Measurements from ENCODE around the gene KIAA1958.
"Not testable (repeated sequence)": the region's sequence is repeated elsewhere in the genome, so short reads cannot be mapped to it uniquely, and the experiment has no call there.

KIAA1958 gene

GRCh38 chr9:112489876-112490666 lies 3.4 kb downstream of the KIAA1958 start:
- DNase-seq: no peak

- no peak for DNase-seq
Observed at GRCh38 chr9:112493393-112494137, 6.9 kb downstream of the KIAA1958 start.

- DNase-seq: no peak
Observed at GRCh38 chr9:112494153-112494552, 7.5 kb downstream of the KIAA1958 start.

GRCh38 chr9:112495614-112496013 lies 9.0 kb downstream of the KIAA1958 start:
- no peak for DNase-seq

GRCh38 chr9:112496074-112496722 lies 9.6 kb downstream of the KIAA1958 start:
- no peak for DNase-seq

- DNase-seq: no peak
Observed at GRCh38 chr9:112500842-112501241, 14.2 kb downstream of the KIAA1958 start.

- DNase-seq: no peak
Observed at GRCh38 chr9:112501287-112501686, 14.7 kb downstream of the KIAA1958 start.

GRCh38 chr9:112502175-112502946 lies 15.7 kb downstream of the KIAA1958 start:
- DNase-seq: no peak

- DNase-seq: no peak
Observed at GRCh38 chr9:112503170-112503569, 16.5 kb downstream of the KIAA1958 start.

GRCh38 chr9:112505086-112505485 lies 18.5 kb downstream of the KIAA1958 start:
- DNase-seq: no peak

GRCh38 chr9:112505607-112506006 lies 19.0 kb downstream of the KIAA1958 start:
- DNase-seq: no peak

- DNase-seq: no peak
Observed at GRCh38 chr9:112506571-112506970, 19.9 kb downstream of the KIAA1958 start.

GRCh38 chr9:112507001-112507680 lies 20.5 kb downstream of the KIAA1958 start:
- no peak for DNase-seq

GRCh38 chr9:112508377-112508776 lies 21.8 kb downstream of the KIAA1958 start:
- no peak for DNase-seq

- DNase-seq: not testable (repeated sequence)
Observed at GRCh38 chr9:112512377-112512776, 25.8 kb downstream of the KIAA1958 start.

- DNase-seq: no peak
Observed at GRCh38 chr9:112516769-112517168, 30.1 kb downstream of the KIAA1958 start.

- no peak for DNase-seq
Observed at GRCh38 chr9:112520069-112520468, 33.4 kb downstream of the KIAA1958 start.

GRCh38 chr9:112520656-112521055 lies 34.0 kb downstream of the KIAA1958 start:
- DNase-seq: no peak

GRCh38 chr9:112526973-112527372 lies 40.3 kb downstream of the KIAA1958 start:
- DNase-seq: no peak

- DNase-seq: no peak
Observed at GRCh38 chr9:112527959-112528358, 41.3 kb downstream of the KIAA1958 start.

GRCh38 chr9:112529316-112529715 lies 42.7 kb downstream of the KIAA1958 start:
- no peak for DNase-seq

GRCh38 chr9:112530751-112531205 lies 44.2 kb downstream of the KIAA1958 start:
- DNase-seq: no peak
